GM12874 (cell line): Measurements from ENCODE around the gene SCN9A.

Experiments
- TF ChIP-seq, protein P1 (sequence below): IDR thresholded peaks from 2 replicates; pipeline ENCODE4 v1.5.1; 2011; ENCODE audit warnings: low read depth, mild to moderate bottlenecking, control low read depth, low read length, moderate library complexity; ENCODE audit not compliant: insufficient read depth

The SCN9A gene

DNA sequence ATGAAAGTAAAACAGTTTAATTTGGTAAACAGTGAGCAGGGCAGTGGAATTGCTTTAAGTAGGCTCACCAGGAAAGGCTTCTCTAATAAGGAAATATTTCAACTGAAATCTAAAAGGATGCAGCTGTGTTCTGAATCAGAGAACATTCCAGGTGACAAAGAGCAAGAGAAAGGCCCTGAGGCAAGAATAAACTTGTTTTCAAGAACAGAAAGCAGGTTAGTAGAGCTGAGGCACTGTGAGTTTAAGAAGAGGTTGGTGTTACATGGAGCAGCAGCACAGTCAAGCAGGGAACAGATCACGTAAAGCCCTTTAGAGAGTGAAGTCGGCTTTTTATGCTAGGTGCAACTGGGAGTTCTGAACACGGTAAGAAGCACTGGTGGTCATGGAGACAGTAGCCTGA is 191.0 kb downstream of the SCN9A start:
- TF ChIP-seq, protein P1, sequence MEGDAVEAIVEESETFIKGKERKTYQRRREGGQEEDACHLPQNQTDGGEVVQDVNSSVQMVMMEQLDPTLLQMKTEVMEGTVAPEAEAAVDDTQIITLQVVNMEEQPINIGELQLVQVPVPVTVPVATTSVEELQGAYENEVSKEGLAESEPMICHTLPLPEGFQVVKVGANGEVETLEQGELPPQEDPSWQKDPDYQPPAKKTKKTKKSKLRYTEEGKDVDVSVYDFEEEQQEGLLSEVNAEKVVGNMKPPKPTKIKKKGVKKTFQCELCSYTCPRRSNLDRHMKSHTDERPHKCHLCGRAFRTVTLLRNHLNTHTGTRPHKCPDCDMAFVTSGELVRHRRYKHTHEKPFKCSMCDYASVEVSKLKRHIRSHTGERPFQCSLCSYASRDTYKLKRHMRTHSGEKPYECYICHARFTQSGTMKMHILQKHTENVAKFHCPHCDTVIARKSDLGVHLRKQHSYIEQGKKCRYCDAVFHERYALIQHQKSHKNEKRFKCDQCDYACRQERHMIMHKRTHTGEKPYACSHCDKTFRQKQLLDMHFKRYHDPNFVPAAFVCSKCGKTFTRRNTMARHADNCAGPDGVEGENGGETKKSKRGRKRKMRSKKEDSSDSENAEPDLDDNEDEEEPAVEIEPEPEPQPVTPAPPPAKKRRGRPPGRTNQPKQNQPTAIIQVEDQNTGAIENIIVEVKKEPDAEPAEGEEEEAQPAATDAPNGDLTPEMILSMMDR = no peak

DNA sequence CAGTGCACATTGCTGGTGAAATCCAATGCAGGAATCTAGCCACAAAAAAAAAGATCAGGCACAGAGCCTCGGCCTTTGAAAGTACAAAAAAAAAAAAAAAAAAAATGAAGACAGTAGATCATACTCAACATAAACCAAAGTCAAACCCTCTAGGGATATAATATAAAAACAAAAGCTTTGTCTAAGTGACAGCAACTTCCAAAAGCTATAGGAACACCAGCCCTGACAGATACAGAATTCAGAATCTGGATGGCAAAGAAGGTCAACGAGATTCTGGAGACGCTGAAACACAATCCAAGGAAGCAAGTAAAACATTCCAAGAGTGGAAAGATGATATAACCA is 194.0 kb downstream of the SCN9A start:
- TF ChIP-seq, protein P1 = no peak

DNA sequence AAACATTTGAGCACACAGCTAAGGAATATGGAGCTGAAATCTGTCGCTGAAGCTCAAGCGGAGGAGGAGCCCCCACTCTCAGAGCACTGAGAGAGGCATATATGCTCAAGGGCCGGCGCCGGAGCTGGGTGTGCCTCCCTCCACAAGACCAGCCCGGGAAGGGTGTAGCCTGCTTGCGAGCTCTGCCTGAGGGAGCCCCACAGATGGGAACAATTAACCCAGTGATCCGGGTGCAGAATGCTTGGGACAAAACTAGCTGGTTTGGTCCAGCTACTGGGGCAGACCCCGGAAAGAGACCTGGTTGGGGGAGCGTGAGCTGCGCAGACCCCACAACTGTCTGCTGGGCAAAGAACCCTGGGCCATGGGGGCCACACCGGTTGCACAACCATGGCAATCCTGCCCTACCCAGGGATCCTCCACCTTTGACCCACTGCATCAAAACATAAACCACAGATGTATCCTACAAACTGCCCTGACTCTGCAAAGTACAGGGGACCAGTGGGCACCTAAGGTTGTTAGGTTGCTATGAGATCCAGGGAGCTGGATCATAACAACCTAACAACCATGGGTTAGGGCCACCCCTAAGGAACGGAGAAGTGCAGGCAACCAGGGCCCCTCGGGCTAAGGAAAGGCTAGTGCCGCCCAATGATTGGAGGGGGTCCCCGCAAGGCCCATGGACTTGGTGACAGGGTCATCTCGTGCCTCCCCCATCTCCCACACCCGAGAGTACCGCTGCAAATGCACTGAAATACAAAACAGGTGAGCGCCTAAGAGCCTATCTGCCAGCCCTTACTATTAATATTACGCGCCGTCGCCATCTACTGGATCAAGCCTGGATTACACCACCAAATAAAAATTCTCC is 194.6 kb downstream of the SCN9A start:
- TF ChIP-seq, protein P1 = peak; percentile 56

DNA sequence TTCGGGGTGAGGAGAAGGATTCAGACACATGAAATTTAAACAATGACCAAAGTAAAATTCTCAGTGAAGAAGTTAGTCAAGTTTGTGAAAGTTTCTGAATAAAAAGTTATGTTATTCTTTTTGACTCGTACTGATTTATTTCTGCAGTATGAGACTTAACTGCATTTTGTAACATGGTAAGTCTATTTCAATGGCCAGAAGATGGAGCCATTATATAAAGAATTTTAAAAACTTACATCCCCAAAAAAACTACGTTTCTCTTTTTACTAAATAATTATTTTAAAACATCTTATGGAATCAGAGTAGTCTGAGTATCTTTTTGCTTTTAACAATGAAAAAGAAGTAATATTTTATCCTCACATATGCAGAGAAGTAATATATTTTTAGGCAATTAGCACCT is 196.5 kb downstream of the SCN9A start:
- TF ChIP-seq, protein P1 = no peak

DNA sequence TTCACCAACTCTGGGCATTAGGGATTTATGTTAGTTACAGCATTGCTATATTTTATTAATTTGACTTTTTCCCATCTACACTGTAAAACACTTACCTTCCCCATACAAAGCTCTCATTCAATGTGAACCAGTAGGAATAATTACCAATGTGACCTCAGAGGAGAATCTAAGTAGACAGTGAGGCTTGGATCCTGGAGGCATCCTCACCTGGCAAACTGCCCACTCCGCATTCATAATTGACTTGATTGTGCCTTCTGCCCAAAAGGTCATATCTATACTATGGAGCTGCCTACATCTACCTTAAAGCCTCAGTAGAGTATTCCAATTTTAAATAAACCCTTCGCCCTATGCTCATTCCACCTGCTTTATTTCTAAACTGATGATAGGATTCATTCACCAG is 202.5 kb downstream of the SCN9A start:
- TF ChIP-seq, protein P1 = no peak

DNA sequence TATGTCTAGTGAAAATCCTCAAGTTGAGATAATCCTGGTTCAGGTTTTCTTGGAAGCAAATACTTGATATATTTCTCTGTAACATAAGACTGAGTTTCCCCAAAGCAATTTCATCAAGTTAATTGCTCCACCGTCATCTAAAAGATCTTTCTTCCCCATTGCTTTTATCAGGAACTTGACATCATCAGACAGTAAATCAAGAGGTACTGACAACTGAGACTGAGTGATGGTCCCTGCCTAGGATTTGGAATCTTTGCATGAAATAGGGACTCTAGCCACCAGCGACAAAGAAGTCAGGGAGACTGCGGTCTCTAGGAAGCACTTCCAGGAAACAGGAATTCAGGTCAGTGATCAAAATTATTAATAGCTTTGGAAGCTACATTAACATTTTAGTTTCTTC is 204.5 kb downstream of the SCN9A start:
- TF ChIP-seq, protein P1 = no peak

DNA sequence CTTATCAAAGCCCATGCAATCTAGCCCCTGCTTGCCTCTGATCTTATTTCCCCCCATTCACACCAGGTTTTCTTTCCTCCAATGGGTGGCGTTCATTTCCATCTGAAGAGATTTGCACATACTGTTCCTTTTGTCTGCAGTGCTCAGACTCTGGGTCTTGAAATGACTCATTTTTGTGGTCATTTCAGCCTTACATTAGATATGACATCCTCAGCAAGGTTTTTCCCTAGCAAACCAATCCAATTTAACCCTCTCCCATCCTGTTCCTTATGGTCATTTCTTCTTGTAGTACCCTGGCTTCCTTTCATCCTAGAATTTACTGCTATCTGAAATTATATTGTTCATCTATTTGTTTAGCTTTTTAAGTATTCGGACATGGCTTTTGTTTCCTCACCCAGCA is 205.4 kb downstream of the SCN9A start:
- TF ChIP-seq, protein P1 = no peak

DNA sequence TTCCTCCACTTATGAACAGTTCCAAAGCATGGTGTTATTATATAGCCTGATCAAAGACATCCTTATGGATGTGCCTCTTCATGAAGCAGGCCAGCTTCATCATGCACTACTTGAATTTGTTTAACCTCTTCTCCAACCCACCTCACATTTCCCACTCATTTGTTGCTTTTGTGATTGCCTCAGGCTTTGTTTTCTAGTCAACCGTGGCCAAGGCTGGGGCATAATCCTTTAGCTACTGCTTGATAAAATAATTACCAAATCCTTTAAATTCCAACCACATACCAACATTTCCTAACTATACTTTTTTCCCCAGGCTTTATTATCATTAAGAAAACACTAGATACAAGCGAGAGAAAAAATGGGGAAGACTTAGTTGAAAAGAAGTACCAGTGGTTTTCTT is 208.3 kb downstream of the SCN9A start:
- TF ChIP-seq, protein P1 = no peak
